ENCODE results near the gene SAMSN1. TPM values are rescaled to one million over a fixed set of nuclear protein-coding genes. Genes with fewer than 3 reads are reported as not detected.

SAMSN1 gene
- total and polyA plus RNA-seq, 2 experiments from 2014 or later: 3.2 to 5.4 TPM

GRCh38 chr21:14553422-14553821, 7.3 kb upstream of the SAMSN1 start (continued):
- TF ChIP-seq, protein P1, sequence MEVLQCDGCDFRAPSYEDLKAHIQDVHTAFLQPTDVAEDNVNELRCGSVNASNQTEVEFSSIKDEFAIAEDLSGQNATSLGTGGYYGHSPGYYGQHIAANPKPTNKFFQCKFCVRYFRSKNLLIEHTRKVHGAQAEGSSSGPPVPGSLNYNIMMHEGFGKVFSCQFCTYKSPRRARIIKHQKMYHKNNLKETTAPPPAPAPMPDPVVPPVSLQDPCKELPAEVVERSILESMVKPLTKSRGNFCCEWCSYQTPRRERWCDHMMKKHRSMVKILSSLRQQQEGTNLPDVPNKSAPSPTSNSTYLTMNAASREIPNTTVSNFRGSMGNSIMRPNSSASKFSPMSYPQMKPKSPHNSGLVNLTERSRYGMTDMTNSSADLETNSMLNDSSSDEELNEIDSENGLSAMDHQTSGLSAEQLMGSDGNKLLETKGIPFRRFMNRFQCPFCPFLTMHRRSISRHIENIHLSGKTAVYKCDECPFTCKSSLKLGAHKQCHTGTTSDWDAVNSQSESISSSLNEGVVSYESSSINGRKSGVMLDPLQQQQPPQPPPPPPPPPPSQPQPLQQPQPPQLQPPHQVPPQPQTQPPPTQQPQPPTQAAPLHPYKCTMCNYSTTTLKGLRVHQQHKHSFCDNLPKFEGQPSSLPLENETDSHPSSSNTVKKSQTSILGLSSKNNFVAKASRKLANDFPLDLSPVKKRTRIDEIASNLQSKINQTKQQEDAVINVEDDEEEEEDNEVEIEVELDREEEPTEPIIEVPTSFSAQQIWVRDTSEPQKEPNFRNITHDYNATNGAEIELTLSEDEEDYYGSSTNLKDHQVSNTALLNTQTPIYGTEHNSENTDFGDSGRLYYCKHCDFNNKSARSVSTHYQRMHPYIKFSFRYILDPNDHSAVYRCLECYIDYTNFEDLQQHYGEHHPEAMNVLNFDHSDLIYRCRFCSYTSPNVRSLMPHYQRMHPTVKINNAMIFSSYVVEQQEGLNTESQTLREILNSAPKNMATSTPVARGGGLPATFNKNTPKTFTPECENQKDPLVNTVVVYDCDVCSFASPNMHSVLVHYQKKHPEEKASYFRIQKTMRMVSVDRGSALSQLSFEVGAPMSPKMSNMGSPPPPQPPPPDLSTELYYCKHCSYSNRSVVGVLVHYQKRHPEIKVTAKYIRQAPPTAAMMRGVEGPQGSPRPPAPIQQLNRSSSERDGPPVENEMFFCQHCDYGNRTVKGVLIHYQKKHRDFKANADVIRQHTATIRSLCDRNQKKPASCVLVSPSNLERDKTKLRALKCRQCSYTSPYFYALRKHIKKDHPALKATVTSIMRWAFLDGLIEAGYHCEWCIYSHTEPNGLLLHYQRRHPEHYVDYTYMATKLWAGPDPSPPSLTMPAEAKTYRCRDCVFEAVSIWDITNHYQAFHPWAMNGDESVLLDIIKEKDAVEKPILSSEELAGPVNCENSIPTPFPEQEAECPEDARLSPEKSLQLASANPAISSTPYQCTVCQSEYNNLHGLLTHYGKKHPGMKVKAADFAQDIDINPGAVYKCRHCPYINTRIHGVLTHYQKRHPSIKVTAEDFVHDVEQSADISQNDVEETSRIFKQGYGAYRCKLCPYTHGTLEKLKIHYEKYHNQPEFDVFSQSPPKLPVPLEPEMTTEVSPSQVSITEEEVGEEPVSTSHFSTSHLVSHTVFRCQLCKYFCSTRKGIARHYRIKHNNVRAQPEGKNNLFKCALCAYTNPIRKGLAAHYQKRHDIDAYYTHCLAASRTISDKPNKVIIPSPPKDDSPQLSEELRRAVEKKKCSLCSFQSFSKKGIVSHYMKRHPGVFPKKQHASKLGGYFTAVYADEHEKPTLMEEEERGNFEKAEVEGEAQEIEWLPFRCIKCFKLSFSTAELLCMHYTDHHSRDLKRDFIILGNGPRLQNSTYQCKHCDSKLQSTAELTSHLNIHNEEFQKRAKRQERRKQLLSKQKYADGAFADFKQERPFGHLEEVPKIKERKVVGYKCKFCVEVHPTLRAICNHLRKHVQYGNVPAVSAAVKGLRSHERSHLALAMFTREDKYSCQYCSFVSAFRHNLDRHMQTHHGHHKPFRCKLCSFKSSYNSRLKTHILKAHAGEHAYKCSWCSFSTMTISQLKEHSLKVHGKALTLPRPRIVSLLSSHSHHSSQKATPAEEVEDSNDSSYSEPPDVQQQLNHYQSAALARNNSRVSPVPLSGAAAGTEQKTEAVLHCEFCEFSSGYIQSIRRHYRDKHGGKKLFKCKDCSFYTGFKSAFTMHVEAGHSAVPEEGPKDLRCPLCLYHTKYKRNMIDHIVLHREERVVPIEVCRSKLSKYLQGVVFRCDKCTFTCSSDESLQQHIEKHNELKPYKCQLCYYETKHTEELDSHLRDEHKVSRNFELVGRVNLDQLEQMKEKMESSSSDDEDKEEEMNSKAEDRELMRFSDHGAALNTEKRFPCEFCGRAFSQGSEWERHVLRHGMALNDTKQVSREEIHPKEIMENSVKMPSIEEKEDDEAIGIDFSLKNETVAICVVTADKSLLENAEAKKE (CRISPR knock-in tag; IDR thresholded peaks at IDR 0.05): no peak
- no peak for TF ChIP-seq CREB1 (CRISPR knock-in tag; IDR thresholded peaks at IDR 0.05; ENCODE audit: low read depth)
- no peak for TF ChIP-seq EZH2phosphoT487 (IDR thresholded peaks at IDR 0.05; ENCODE audit: unreplicated experiment)
- TF ChIP-seq POLR2AphosphoS5 (IDR thresholded peaks at IDR 0.05; ENCODE audit: low read depth): no peak
- TF ChIP-seq ZNF331 (CRISPR knock-in tag; IDR thresholded peaks at IDR 0.05; ENCODE audit: low read depth): no peak
- no peak for TF ChIP-seq NANOG (IDR thresholded peaks at IDR 0.05; ENCODE audit: borderline replicate concordance)
- TF ChIP-seq STAT1 (IDR thresholded peaks at IDR 0.05; ENCODE audit: unreplicated experiment): no peak
- TF ChIP-seq, protein P2, sequence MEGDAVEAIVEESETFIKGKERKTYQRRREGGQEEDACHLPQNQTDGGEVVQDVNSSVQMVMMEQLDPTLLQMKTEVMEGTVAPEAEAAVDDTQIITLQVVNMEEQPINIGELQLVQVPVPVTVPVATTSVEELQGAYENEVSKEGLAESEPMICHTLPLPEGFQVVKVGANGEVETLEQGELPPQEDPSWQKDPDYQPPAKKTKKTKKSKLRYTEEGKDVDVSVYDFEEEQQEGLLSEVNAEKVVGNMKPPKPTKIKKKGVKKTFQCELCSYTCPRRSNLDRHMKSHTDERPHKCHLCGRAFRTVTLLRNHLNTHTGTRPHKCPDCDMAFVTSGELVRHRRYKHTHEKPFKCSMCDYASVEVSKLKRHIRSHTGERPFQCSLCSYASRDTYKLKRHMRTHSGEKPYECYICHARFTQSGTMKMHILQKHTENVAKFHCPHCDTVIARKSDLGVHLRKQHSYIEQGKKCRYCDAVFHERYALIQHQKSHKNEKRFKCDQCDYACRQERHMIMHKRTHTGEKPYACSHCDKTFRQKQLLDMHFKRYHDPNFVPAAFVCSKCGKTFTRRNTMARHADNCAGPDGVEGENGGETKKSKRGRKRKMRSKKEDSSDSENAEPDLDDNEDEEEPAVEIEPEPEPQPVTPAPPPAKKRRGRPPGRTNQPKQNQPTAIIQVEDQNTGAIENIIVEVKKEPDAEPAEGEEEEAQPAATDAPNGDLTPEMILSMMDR (conservative IDR thresholded peaks at IDR 0.05; ENCODE audit: low read depth in 2 of 2): no peak
- no peak for TF ChIP-seq ETS1 (IDR thresholded peaks at IDR 0.05)
